Measurements from ENCODE around the gene STMN1.

STMN1 gene

DNA sequence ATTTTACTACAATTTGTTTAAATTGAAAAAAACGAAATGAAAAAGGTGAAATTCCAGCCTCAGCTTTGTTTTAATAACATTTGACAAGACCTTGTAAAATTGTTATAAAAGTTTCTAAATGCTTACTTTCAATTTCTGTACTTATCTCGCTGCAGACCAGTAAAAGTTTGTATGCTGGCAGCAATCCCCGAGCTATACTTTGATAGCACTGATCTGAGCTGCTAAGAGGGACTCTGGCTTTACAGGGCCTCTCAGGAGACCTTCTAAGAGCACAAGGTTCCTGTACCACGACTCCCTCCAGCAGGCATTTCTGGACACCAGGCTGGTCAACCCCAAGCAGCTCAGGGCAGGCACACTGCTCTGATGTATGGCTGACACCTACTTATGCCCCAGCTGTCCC, 13.1 kb downstream of the STMN1 start:
- Histone ChIP-seq H3K27ac (no peak overlapping the region), H3K27me3 (ENCODE audit: control insufficient read depth, insufficient read depth, low read length) (no peaks in the 10 kb centered on the region), H3K9me3 (ENCODE audit: control insufficient read depth, low read length) (no peaks in the 10 kb centered on the region), H3K4me1 (no peaks in the 10 kb centered on the region), H3K79me2 (no peaks in the 10 kb centered on the region), H3K4me2 (ENCODE audit: low read length) (no peak overlapping the region), H3K9ac (no peak overlapping the region), H3K4me3 (ENCODE audit: low read depth, low read length) (no peak overlapping the region), H2AFZ (no peak overlapping the region), H3K36me3 (ENCODE audit: control insufficient read depth, insufficient read depth, low read length) (no peaks in the 10 kb centered on the region)
- TF ChIP-seq, protein P1, sequence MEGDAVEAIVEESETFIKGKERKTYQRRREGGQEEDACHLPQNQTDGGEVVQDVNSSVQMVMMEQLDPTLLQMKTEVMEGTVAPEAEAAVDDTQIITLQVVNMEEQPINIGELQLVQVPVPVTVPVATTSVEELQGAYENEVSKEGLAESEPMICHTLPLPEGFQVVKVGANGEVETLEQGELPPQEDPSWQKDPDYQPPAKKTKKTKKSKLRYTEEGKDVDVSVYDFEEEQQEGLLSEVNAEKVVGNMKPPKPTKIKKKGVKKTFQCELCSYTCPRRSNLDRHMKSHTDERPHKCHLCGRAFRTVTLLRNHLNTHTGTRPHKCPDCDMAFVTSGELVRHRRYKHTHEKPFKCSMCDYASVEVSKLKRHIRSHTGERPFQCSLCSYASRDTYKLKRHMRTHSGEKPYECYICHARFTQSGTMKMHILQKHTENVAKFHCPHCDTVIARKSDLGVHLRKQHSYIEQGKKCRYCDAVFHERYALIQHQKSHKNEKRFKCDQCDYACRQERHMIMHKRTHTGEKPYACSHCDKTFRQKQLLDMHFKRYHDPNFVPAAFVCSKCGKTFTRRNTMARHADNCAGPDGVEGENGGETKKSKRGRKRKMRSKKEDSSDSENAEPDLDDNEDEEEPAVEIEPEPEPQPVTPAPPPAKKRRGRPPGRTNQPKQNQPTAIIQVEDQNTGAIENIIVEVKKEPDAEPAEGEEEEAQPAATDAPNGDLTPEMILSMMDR (IDR thresholded peaks at IDR 0.05) = no peak

DNA sequence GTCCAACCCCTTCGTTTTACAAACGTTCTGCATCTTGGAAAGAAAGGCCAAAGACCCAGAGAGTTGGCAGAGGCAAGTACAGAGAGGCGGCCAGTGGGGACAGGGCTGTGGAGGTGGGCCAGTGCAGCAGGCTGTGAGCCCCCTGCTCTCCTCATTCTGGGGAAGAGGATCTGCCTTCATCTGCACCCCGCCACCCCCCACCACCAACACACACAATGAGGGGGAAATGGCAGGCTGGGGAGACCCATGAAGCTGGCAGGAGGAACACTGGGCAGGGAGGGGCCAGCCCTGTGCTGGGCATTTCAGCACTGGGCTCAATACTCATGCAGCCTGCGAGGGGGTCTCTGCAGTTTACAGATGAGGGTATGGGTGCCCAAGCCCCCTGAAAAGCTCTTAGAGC, 14.6 kb downstream of the STMN1 start:
- TF ChIP-seq, protein P1 (IDR thresholded peaks at IDR 0.05) = no peak
- H3K4me3 ChIP-seq (ENCODE audit: low read depth, low read length) = no peak overlapping the region
- H3K4me2 ChIP-seq (ENCODE audit: low read length) = no peak overlapping the region
- H3K27me3 ChIP-seq (ENCODE audit: control insufficient read depth, insufficient read depth, low read length) = no peaks in the 10 kb centered on the region
- no peaks in the 10 kb centered on the region for H3K9me3 ChIP-seq (ENCODE audit: control insufficient read depth, low read length)
- no peaks in the 10 kb centered on the region for H3K36me3 ChIP-seq (ENCODE audit: control insufficient read depth, insufficient read depth, low read length)
- H3K27ac ChIP-seq = no peak overlapping the region
- H3K79me2 ChIP-seq = no peaks in the 10 kb centered on the region
- H3K9ac ChIP-seq = no peak overlapping the region
- no peak overlapping the region for H2AFZ ChIP-seq
- no peaks in the 10 kb centered on the region for H3K4me1 ChIP-seq

DNA sequence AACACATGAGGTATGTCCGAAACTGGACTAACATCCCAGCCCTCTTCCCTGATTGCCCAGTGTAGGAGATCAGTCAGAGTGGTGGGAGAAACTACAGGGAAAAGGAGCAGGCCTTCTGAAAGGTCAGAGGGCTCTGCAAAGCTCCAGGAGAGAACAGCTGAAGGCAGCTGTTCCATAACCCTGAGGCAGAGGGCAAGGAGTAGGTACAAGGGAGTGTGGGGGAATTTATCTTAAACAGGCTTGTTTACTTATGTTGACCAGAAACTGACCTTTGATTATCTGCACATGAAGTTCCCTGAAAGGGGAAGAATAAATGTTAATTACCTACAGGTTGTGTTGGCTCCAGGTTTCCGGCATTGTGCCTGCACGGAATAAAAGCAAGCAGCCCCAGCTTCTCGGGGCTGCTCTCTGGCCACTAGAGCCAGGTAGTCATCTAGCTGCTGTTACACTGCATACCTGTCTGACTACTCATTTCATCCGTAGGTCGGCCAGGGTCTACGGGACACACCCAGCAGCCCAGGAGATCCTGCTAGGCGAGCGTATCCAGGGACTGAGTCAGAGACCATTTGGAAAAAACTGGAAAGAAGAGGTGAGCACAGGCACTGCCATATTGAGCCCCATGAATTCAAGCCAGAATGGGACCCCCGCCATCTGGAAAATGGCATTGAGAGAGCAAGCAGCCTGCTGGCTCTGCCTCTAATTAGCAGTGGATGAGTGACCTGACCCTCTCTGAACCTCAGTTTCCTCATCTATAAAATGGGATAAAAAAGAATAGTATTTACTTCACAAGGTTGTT, 15.8 kb downstream of the STMN1 start:
- Histone ChIP-seq H3K27me3 (ENCODE audit: control insufficient read depth, insufficient read depth, low read length) (no peaks in the 10 kb centered on the region), H2AFZ (no peak overlapping the region), H3K36me3 (ENCODE audit: control insufficient read depth, insufficient read depth, low read length) (no peaks in the 10 kb centered on the region), H3K79me2 (no peaks in the 10 kb centered on the region), H3K4me1 (no peaks in the 10 kb centered on the region), H3K9me3 (ENCODE audit: control insufficient read depth, low read length) (no peaks in the 10 kb centered on the region), H3K4me2 (ENCODE audit: low read length) (no peak overlapping the region), H3K9ac (no peak overlapping the region), H3K27ac (no peak overlapping the region), H3K4me3 (ENCODE audit: low read depth, low read length) (no peak overlapping the region)
- TF ChIP-seq, protein P1 (IDR thresholded peaks at IDR 0.05) = no peak

DNA sequence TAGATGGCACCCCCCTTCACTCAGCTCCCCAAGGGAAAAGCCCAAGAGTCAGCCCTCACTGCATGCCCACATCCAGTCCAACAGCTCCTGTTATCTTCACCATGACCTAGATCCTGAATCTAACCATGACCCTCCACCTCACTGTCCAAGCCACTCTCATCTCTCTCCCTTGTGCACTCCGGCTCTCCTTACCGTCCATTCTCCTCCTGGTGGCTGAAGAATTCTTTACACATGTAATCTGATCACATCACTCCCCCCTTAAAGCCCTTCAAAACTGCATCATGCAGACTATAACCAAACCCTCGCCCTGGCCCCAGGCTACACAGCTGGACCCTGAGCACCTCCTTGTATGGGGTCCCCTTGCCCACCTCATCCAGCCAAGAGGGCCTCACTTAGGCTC, 16.7 kb downstream of the STMN1 start:
- Histone ChIP-seq H3K36me3 (ENCODE audit: control insufficient read depth, insufficient read depth, low read length) (no peaks in the 10 kb centered on the region), H3K4me2 (ENCODE audit: low read length) (no peak overlapping the region), H3K79me2 (no peaks in the 10 kb centered on the region), H3K9me3 (ENCODE audit: control insufficient read depth, low read length) (no peaks in the 10 kb centered on the region), H3K9ac (no peak overlapping the region), H2AFZ (no peak overlapping the region), H3K4me1 (no peaks in the 10 kb centered on the region), H3K27ac (no peak overlapping the region), H3K4me3 (ENCODE audit: low read depth, low read length) (no peak overlapping the region), H3K27me3 (ENCODE audit: control insufficient read depth, insufficient read depth, low read length) (no peaks in the 10 kb centered on the region)
- TF ChIP-seq, protein P1 (IDR thresholded peaks at IDR 0.05) = no peak

DNA sequence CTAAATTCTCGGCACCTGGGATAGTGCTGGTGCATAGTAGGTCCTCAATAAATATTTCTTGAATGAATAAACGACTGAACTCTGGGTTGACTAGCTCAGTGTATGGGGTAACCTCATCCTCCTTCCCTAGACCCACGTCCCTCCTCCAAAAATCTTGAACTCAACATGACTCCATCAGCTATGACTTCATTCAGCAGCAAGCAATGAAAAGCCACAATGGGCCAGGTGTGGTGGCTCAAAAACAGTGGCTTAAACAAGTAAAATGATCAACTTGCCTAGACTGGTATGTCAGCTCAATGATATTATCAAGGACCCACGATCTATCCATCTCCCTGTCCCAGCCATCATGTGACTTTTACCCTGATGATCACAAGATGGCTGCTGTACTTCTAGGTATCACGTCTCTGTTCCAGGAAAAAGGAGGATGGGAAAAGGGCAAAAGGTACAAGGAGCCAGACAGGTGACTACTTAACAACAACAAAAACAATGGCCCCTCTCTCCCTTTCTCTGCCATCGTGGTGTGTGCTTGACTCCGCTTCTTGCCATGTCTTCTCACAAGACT, 17.7 kb downstream of the STMN1 start:
- H3K4me2 ChIP-seq (ENCODE audit: low read length) = no peak overlapping the region
- no peaks in the 10 kb centered on the region for H3K79me2 ChIP-seq
- H3K4me3 ChIP-seq (ENCODE audit: low read depth, low read length) = no peak overlapping the region
- TF ChIP-seq, protein P1 (IDR thresholded peaks at IDR 0.05) = no peak
- no peaks in the 10 kb centered on the region for H3K36me3 ChIP-seq (ENCODE audit: control insufficient read depth, insufficient read depth, low read length)
- H3K9me3 ChIP-seq (ENCODE audit: control insufficient read depth, low read length) = no peaks in the 10 kb centered on the region
- H3K27ac ChIP-seq = no peak overlapping the region
- H3K4me1 ChIP-seq = no peaks in the 10 kb centered on the region
- H3K27me3 ChIP-seq (ENCODE audit: control insufficient read depth, insufficient read depth, low read length) = no peaks in the 10 kb centered on the region
- H2AFZ ChIP-seq = no peak overlapping the region
- H3K9ac ChIP-seq = no peak overlapping the region

Data from parathyroid adenoma (tissue), 2 donors.